Keratinocyte (primary cell): ENCODE measurements around the gene GOLGA7B.

Source experiments
- CTCF ChIP-seq, 3 experiments: IDR thresholded peaks in 1 of 3; conservative IDR thresholded peaks in 1 of 3; optimal IDR thresholded peaks in 1 of 3; 2 replicates in 2 of 3; 3 replicates in 1 of 3; pipeline versions ENCODE3 to v1.5.1; 2011; ENCODE audit warnings: low read length in 3 of 3, mild to moderate bottlenecking in 3 of 3, moderate library complexity in 2 of 3, control low read depth in 1 of 3, inconsistent platforms in 1 of 3; ENCODE audit not compliant: insufficient read depth in 2 of 3; ENCODE audit errors: extremely low read depth in 1 of 3
- EZH2 ChIP-seq: IDR thresholded peaks from one replicate; pipeline ENCODE4 v1.6.1; 2012; ENCODE audit warnings: inconsistent platforms, mild to moderate bottlenecking, low read length, moderate library complexity

GRCh38 chr10:97823734-97824133, 25.9 kb upstream of the GOLGA7B start:
- TF ChIP-seq CTCF (optimal IDR thresholded peaks at IDR 0.05 in 1 of 3, IDR thresholded peaks at IDR 0.05 in 1 of 3, conservative IDR thresholded peaks at IDR 0.05 in 1 of 3; ENCODE audit: extremely low read depth in 1 of 3, insufficient read depth in 2 of 3, low read length in 3 of 3) (no peak), EZH2 (no peak)
